ENCODE data around the gene GOLGA6L7. TPM values are rescaled to one million over a fixed set of nuclear protein-coding genes. Genes with fewer than 3 reads are reported as not detected.
"Not testable (repeated sequence)": the region's sequence is repeated elsewhere in the genome, so short reads cannot be mapped to it uniquely, and the experiment has no call there.

GOLGA6L7 gene
- total RNA-seq, 1 experiment from 2014 or later = not detected

GRCh38 chr15:28808136-28808535, 40.3 kb downstream of the GOLGA6L7 start:
- DNase-seq; H3K27me3 ChIP-seq (replicated peaks; ENCODE audit: control insufficient read depth, insufficient read depth, low read length); H3K36me3 Mint-ChIP-seq (ENCODE audit: insufficient read depth, unreplicated experiment); H3K4me1 ChIP-seq; H3K9me3 ChIP-seq; POLR2A ChIA-PET; CTCF ChIA-PET; H3K4me3 Mint-ChIP-seq (ENCODE audit: unreplicated experiment); H3K27me3 Mint-ChIP-seq (ENCODE audit: insufficient read depth, unreplicated experiment); H3K4me3 ChIP-seq (ENCODE audit: low read depth, low read length); intact Hi-C loops (cut with micrococcal nuclease; ENCODE audit: unreplicated experiment); H3K9me3 Mint-ChIP-seq (ENCODE audit: unreplicated experiment); H3K4me1 Mint-ChIP-seq (ENCODE audit: low read depth, unreplicated experiment); BruUV-seq (replicated peaks); H3K36me3 ChIP-seq (ENCODE audit: control insufficient read depth, insufficient read depth, low read length); H3K27ac Mint-ChIP-seq (ENCODE audit: unreplicated experiment): not testable (repeated sequence)

- H3K9me3 ChIP-seq; H3K27me3 ChIP-seq (replicated peaks; ENCODE audit: control insufficient read depth, insufficient read depth, low read length); H3K4me3 Mint-ChIP-seq (ENCODE audit: unreplicated experiment); H3K36me3 ChIP-seq (ENCODE audit: control insufficient read depth, insufficient read depth, low read length); H3K4me1 Mint-ChIP-seq (ENCODE audit: low read depth, unreplicated experiment); H3K27me3 Mint-ChIP-seq (ENCODE audit: insufficient read depth, unreplicated experiment); BruUV-seq (replicated peaks); DNase-seq; H3K36me3 Mint-ChIP-seq (ENCODE audit: insufficient read depth, unreplicated experiment); CTCF ChIA-PET; H3K27ac Mint-ChIP-seq (ENCODE audit: unreplicated experiment); intact Hi-C loops (cut with micrococcal nuclease; ENCODE audit: unreplicated experiment); H3K9me3 Mint-ChIP-seq (ENCODE audit: unreplicated experiment); POLR2A ChIA-PET; H3K4me3 ChIP-seq (ENCODE audit: low read depth, low read length); H3K4me1 ChIP-seq: not testable (repeated sequence)
Measured at GRCh38 chr15:28800366-28800765, 48.1 kb downstream of the GOLGA6L7 start.

- H3K36me3 Mint-ChIP-seq (ENCODE audit: insufficient read depth, unreplicated experiment); H3K4me1 ChIP-seq; intact Hi-C loops (cut with micrococcal nuclease; ENCODE audit: unreplicated experiment); H3K27me3 ChIP-seq (replicated peaks; ENCODE audit: control insufficient read depth, insufficient read depth, low read length); H3K36me3 ChIP-seq (ENCODE audit: control insufficient read depth, insufficient read depth, low read length); DNase-seq; H3K9me3 Mint-ChIP-seq (ENCODE audit: unreplicated experiment); H3K27ac Mint-ChIP-seq (ENCODE audit: unreplicated experiment); POLR2A ChIA-PET; H3K9me3 ChIP-seq; H3K4me1 Mint-ChIP-seq (ENCODE audit: low read depth, unreplicated experiment); H3K4me3 Mint-ChIP-seq (ENCODE audit: unreplicated experiment); H3K27me3 Mint-ChIP-seq (ENCODE audit: insufficient read depth, unreplicated experiment); CTCF ChIA-PET; H3K4me3 ChIP-seq (ENCODE audit: low read depth, low read length); BruUV-seq (replicated peaks): not testable (repeated sequence)
Measured at GRCh38 chr15:28798234-28798633, 50.2 kb downstream of the GOLGA6L7 start.

- H3K4me3 Mint-ChIP-seq (ENCODE audit: unreplicated experiment); H3K27ac Mint-ChIP-seq (ENCODE audit: unreplicated experiment); H3K27me3 ChIP-seq (replicated peaks; ENCODE audit: control insufficient read depth, insufficient read depth, low read length); H3K4me1 Mint-ChIP-seq (ENCODE audit: low read depth, unreplicated experiment); H3K9me3 Mint-ChIP-seq (ENCODE audit: unreplicated experiment); H3K36me3 Mint-ChIP-seq (ENCODE audit: insufficient read depth, unreplicated experiment); POLR2A ChIA-PET; H3K4me1 ChIP-seq; H3K36me3 ChIP-seq (ENCODE audit: control insufficient read depth, insufficient read depth, low read length); H3K4me3 ChIP-seq (ENCODE audit: low read depth, low read length); BruUV-seq (replicated peaks); intact Hi-C loops (cut with micrococcal nuclease; ENCODE audit: unreplicated experiment); CTCF ChIA-PET; H3K9me3 ChIP-seq: not testable (repeated sequence)
- peak in 1 of 2 experiments; percentile 18 for DNase-seq
- H3K27me3 Mint-ChIP-seq (ENCODE audit: insufficient read depth, unreplicated experiment) = peaks cover 11% of the 10 kb centered on the region
Measured at GRCh38 chr15:28794231-28794630, 54.2 kb downstream of the GOLGA6L7 start.

Other genes starting within 250 kb of the GOLGA6L7 start
- not detected in 2 replicates for gene GOLGA8M, start 136.2 kb downstream of the GOLGA6L7 start, total RNA-seq (2022)
- not detected in 2 replicates for gene APBA2, start 37.3 kb upstream of the GOLGA6L7 start, total RNA-seq (2022)

All from Caco-2 (cell line).